Stimulated activated CD4-positive, alpha-beta T cell treated with anti-CD3 and anti-CD28 coated beads, Interleukin-4, amount 100 ng/mL, for 24 hours (primary cell): ENCODE data around the gene SLX9.

ENCODE experiments used
- DNase-seq: peaks from one replicate; pipeline ENCODE4 v3.0.0-alpha.2; 2020

The SLX9 gene

GRCh38 chr21:44992608-44993031, 52.8 kb downstream of the SLX9 start:
- no peak for DNase-seq

GRCh38 chr21:44993321-44994046, 53.7 kb downstream of the SLX9 start:
- DNase-seq, result no peak

GRCh38 chr21:44994047-44994694, 54.3 kb downstream of the SLX9 start:
- no peak for DNase-seq

GRCh38 chr21:44994695-44995342, 55.0 kb downstream of the SLX9 start:
- no peak for DNase-seq

- no peak for DNase-seq
Observed at GRCh38 chr21:44995343-44995941, 55.6 kb downstream of the SLX9 start.

- no peak for DNase-seq
Observed at GRCh38 chr21:44996096-44996495, 56.3 kb downstream of the SLX9 start.

GRCh38 chr21:44996501-44996921, 56.7 kb downstream of the SLX9 start:
- no peak for DNase-seq

- no peak for DNase-seq
Observed at GRCh38 chr21:44996983-44997936, 57.4 kb downstream of the SLX9 start.

GRCh38 chr21:44998086-44998620, 58.3 kb downstream of the SLX9 start:
- no peak for DNase-seq

- DNase-seq, result no peak
Observed at GRCh38 chr21:44998621-44999427, 59.0 kb downstream of the SLX9 start.

- no peak for DNase-seq
Observed at GRCh38 chr21:44999428-44999971, 59.7 kb downstream of the SLX9 start.

- no peak for DNase-seq
Observed at GRCh38 chr21:44999972-45000636, 60.3 kb downstream of the SLX9 start.

- no peak for DNase-seq
Observed at GRCh38 chr21:45000637-45001133, 60.9 kb downstream of the SLX9 start.

GRCh38 chr21:45001134-45002095, 61.6 kb downstream of the SLX9 start:
- DNase-seq, result no peak

GRCh38 chr21:45002381-45003204, 62.8 kb downstream of the SLX9 start:
- no peak for DNase-seq

- no peak for DNase-seq
Observed at GRCh38 chr21:45003331-45004058, 63.7 kb downstream of the SLX9 start.

- no peak for DNase-seq
Observed at GRCh38 chr21:45004059-45004422, 64.2 kb downstream of the SLX9 start.
